Measurements from ENCODE around the gene CBLN3. TPM values are rescaled to one million over a fixed set of nuclear protein-coding genes. Genes with fewer than 3 reads are reported as not detected.

The CBLN3 gene
- total and polyA plus RNA-seq, 2 of the 4 experiments (the other 2 are of a cell fraction), result 0.72 to 4.5 TPM

DNA sequence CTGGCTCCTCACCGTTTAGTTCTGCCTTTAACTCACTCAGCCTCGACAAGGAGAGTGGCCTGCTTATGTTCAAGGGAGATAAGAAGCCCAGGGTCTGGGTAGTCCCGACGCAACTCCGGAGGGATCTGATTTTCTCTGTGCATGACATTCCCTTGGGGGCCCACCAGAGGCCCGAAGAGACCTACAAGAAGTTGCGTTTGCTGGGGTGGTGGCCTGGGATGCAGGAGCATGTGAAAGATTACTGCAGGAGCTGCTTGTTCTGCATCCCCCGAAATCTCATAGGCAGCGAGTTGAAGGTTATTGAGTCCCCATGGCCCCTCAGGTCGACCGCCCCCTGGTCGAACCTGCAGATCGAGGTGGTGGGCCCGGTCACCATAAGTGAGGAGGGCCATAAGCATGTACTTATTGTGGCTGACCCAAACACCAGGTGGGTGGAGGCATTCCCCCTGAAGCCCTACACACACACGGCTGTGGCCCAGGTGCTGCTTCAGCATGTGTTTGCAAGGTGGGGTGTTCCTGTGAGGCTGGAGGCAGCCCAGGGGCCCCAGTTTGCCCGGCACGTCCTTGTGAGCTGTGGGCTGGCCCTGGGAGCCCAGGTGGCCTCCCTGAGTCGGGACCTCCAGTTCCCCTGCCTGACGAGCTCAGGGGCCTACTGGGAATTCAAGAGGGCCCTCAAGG is 13.1 kb downstream of the CBLN3 start:
- Histone ChIP-seq H3K4me1 (ENCODE audit: control insufficient read depth, insufficient read depth, low read length) (no peaks in the 10 kb centered on the region), H4K20me1 (ENCODE audit: insufficient read depth, low read length) (0 out of 2 replicates have a peak, but pooled peaks cover 3% of the 10 kb centered on the region), H3K27ac (ENCODE audit: insufficient read depth, low read length) (no peak overlapping the region), H4K5ac (ENCODE audit: low read depth, low read length) (no peak overlapping the region), H3K18ac (ENCODE audit: low read depth, low read length) (no peak overlapping the region), H3K4ac (ENCODE audit: low read depth, low read length) (no peak overlapping the region), H2AK5ac (ENCODE audit: low read depth, low read length) (no peak overlapping the region), H2BK20ac (ENCODE audit: low read depth, low read length) (no peak overlapping the region), H3K56ac (ENCODE audit: extremely low read depth, insufficient read depth, low read length) (no peak overlapping the region), H3K4me2 (ENCODE audit: low read depth, low read length) (no peak overlapping the region), H3K9me3 (ENCODE audit: control insufficient read depth, insufficient read depth, low read length) (no peaks in the 10 kb centered on the region), H3K14ac (replicated peaks; ENCODE audit: low read depth, low read length) (no peak overlapping the region), H3K79me1 (ENCODE audit: low read depth in 1 of 2, low read length in 2 of 2) (no peaks in the 10 kb centered on the region; a peak in 1 of 4 replicates), H4K91ac (ENCODE audit: insufficient read depth, low read depth, low read length) (no peak overlapping the region), H2BK120ac (ENCODE audit: low read depth, low read length) (no peak overlapping the region), H2AFZ (replicated peaks; ENCODE audit: low read length, poor library complexity) (no peak overlapping the region), H2BK5ac (ENCODE audit: low read depth, low read length, poor library complexity, severe bottlenecking) (no peak overlapping the region), H2AK9ac (replicated peaks; ENCODE audit: low read depth, low read length, poor library complexity) (no peak overlapping the region), H3K23ac (ENCODE audit: low read depth, low read length) (no peak overlapping the region), H3K4me3 (ENCODE audit: insufficient read depth, low read depth, low read length) (no peak overlapping the region), H4K8ac (ENCODE audit: low read depth in 2 of 2, low read length in 2 of 2) (no peak overlapping the region), H3K9me1 (ENCODE audit: insufficient read depth, low read length) (peaks cover 6% of the 10 kb centered on the region; the same call in 1 of the 2 replicates), H3K36me3 (ENCODE audit: control insufficient read depth, insufficient read depth, low read length) (peaks cover 20% of the 10 kb centered on the region; the same call in 1 of the 2 replicates), H3K27me3 (ENCODE audit: control insufficient read depth, insufficient read depth, low read length) (peaks cover 19% of the 10 kb centered on the region), H2BK15ac (ENCODE audit: low read depth, low read length) (no peak overlapping the region), H3K9ac (ENCODE audit: low read depth, low read length) (no peak overlapping the region)
- no TSS peak for BruUV-seq (replicated peaks)
- in situ Hi-C loops (cut with MboI; ENCODE audit: low sequenced_read_pairs), result no loop called here
- dilution Hi-C loops (cut with HindIII; ENCODE audit: low sequenced_read_pairs, unreplicated experiment), result no loop called here
- TF ChIP-seq, protein P1, sequence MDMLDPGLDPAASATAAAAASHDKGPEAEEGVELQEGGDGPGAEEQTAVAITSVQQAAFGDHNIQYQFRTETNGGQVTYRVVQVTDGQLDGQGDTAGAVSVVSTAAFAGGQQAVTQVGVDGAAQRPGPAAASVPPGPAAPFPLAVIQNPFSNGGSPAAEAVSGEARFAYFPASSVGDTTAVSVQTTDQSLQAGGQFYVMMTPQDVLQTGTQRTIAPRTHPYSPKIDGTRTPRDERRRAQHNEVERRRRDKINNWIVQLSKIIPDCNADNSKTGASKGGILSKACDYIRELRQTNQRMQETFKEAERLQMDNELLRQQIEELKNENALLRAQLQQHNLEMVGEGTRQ (IDR thresholded peaks at IDR 0.05; ENCODE audit: low read depth, low read length), result no peak
- TF ChIP-seq SMC3 (IDR thresholded peaks at IDR 0.05; ENCODE audit: low read depth, low read length), result no peak
- no peak for TF ChIP-seq POLR2A (IDR thresholded peaks at IDR 0.05; ENCODE audit: low read depth, low read length)
- TF ChIP-seq BHLHE40 (IDR thresholded peaks at IDR 0.05; ENCODE audit: low read depth, low read length), result no peak
- TF ChIP-seq RAD21 (IDR thresholded peaks at IDR 0.05; ENCODE audit: low read length), result no peak
- no peak for TF ChIP-seq RFX5 (IDR thresholded peaks at IDR 0.05; ENCODE audit: low read depth, low read length)
- TF ChIP-seq CHD1 (IDR thresholded peaks at IDR 0.05; ENCODE audit: low read depth, low read length), result no peak
- intact Hi-C loops (cut with micrococcal nuclease), result no loop called here
- ATAC-seq (ENCODE audit: low read depth) (no peak), DNase-seq (no peak)
- CTCF ChIA-PET, result interaction anchor here (1.0 kb wide), 1 partner anchor 50 kb away, joined by 3 read pairs; no protein-coding TSS in a partner anchor
- WGBS, 2 experiments (ENCODE audit: extremely low coverage in 2 of 2, insufficient read length in 1 of 2), result 70% methylated on average over 5 of the region's 19 CpGs; no CpG with 5 or more reads in 1 of the 2 experiments
- POLR2A ChIA-PET (ENCODE audit: unreplicated experiment), result no interaction called here

All from IMR-90 (cell line).